Activated B cell treated with CpG ODN at 0.5 μM for 24 hours (primary cell): ENCODE results near the gene RARS2. TPM values are rescaled to one million over a fixed set of nuclear protein-coding genes. Genes with fewer than 3 reads are reported as not detected.
A peak's percentile ranks its signal among the peaks of the same experiment; 100 is the strongest.

ENCODE experiments used
- ATAC-seq: fragments of 200-7000 bp; cut with Tn5 transposase; one replicate; pipeline ENCODE4 v1.10.0; 2021; ENCODE audit warnings: low read depth, mild to moderate bottlenecking, moderate library complexity
- CTCF ChIA-PET: fragments of 350-600 bp; sonication (Branson Sonifier 250); formaldehyde crosslinking; loops from one replicate; lab custom pipeline; 2021; ENCODE audit warnings: antibody characterized with exemption; lab: Charles Lee
- POLR2A ChIA-PET: fragments of 350-600 bp; sonication (Branson Sonifier 250); formaldehyde crosslinking; loops from one replicate; lab custom pipeline; 2021; ENCODE audit warnings: antibody characterized with exemption; lab: Charles Lee
- DNase-seq: peaks from one replicate; pipeline ENCODE4 v3.0.0; 2022
- H3K27ac Mint-ChIP-seq: one replicate; pipeline ENCODE4 v1.8.0; 2020; ENCODE audit warnings: mixed read lengths
- H3K27me3 Mint-ChIP-seq: one replicate; pipeline ENCODE4 v1.8.0; 2021; ENCODE audit warnings: mixed read lengths
- H3K36me3 Mint-ChIP-seq: one replicate; pipeline ENCODE4 v1.8.0; 2021; ENCODE audit warnings: low read depth, mixed read lengths
- H3K4me1 Mint-ChIP-seq: one replicate; pipeline ENCODE4 v1.8.0; 2021; ENCODE audit warnings: mixed read lengths
- H3K4me3 Mint-ChIP-seq: one replicate; pipeline ENCODE4 v1.8.0; 2020; ENCODE audit warnings: mild to moderate bottlenecking, mixed read lengths
- H3K9me3 Mint-ChIP-seq: one replicate; pipeline ENCODE4 v1.8.0; 2020; ENCODE audit warnings: mixed read lengths
- intact Hi-C: fragments of 100-400 bp; cut with micrococcal nuclease; formaldehyde crosslinking; loops from one replicate; pipeline ENCODE4 v1.15.1; 2024
- total RNA-seq: library from RNA; stranded (reverse); gene quantifications from 2 replicates; pipeline ENCODE4 v1.2.3, GENCODE V29; 2022
- TF ChIP-seq, protein P1 (sequence below): fragments of 200-600 bp; IDR thresholded peaks from one replicate; pipeline ENCODE4 v1.8.0; 2022; ENCODE audit warnings: antibody characterized with exemption, mild to moderate bottlenecking

Gene RARS2, protein sequence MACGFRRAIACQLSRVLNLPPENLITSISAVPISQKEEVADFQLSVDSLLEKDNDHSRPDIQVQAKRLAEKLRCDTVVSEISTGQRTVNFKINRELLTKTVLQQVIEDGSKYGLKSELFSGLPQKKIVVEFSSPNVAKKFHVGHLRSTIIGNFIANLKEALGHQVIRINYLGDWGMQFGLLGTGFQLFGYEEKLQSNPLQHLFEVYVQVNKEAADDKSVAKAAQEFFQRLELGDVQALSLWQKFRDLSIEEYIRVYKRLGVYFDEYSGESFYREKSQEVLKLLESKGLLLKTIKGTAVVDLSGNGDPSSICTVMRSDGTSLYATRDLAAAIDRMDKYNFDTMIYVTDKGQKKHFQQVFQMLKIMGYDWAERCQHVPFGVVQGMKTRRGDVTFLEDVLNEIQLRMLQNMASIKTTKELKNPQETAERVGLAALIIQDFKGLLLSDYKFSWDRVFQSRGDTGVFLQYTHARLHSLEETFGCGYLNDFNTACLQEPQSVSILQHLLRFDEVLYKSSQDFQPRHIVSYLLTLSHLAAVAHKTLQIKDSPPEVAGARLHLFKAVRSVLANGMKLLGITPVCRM
- 24.8 and 27.0 TPM in 2 replicates for total RNA-seq

- TF ChIP-seq, protein P1, sequence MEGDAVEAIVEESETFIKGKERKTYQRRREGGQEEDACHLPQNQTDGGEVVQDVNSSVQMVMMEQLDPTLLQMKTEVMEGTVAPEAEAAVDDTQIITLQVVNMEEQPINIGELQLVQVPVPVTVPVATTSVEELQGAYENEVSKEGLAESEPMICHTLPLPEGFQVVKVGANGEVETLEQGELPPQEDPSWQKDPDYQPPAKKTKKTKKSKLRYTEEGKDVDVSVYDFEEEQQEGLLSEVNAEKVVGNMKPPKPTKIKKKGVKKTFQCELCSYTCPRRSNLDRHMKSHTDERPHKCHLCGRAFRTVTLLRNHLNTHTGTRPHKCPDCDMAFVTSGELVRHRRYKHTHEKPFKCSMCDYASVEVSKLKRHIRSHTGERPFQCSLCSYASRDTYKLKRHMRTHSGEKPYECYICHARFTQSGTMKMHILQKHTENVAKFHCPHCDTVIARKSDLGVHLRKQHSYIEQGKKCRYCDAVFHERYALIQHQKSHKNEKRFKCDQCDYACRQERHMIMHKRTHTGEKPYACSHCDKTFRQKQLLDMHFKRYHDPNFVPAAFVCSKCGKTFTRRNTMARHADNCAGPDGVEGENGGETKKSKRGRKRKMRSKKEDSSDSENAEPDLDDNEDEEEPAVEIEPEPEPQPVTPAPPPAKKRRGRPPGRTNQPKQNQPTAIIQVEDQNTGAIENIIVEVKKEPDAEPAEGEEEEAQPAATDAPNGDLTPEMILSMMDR, result no peak
- H3K4me1 Mint-ChIP-seq, result peaks cover 51% of the 10 kb centered on the region
- DNase-seq (peak; percentile 90), ATAC-seq (peak; percentile 99)
- H3K9me3 Mint-ChIP-seq, result no peaks in the 10 kb centered on the region
- no peaks in the 10 kb centered on the region for H3K27me3 Mint-ChIP-seq
- POLR2A ChIA-PET, result interaction anchor here (0.5 to 1.5 kb wide), 15 partner anchors 10 to 1489 kb away, joined by 3 to 15 read pairs (median 3); partner anchors contain the start of genes AKIRIN2 and CFAP206
- peak within 1 kb of the TSS; percentile 97 for H3K4me3 Mint-ChIP-seq
- peak within 1 kb of the TSS; percentile 88 for H3K27ac Mint-ChIP-seq
- peaks cover 22% of the 10 kb centered on the region for H3K36me3 Mint-ChIP-seq
- CTCF ChIA-PET, result no interaction called here
- intact Hi-C loops, result loop anchor here (1.0 to 10.0 kb wide), 9 partner anchors 112 to 1762 kb away; partner anchors contain the start of genes AKIRIN2, CNR1, SLC35A1 and SMIM8
Measured at GRCh38 chr6:87589693-87590416, at the start of gene RARS2, which contains the start of gene ORC3. Gene RARS2, minus strand, starts transcription at chr6:87589987. Its CDS starts 30 bp downstream, at chr6:87589957. Gene ORC3, plus strand, starts transcription at chr6:87590135. Its CDS starts 34 bp downstream, at chr6:87590169.

GRCh38 chr6:87639373-87639772 lies 49.6 kb upstream of the RARS2 start:
- Mint-ChIP-seq H3K9me3 (no peaks in the 10 kb centered on the region), H3K27ac (no peak overlapping the region), H3K4me3 (no peak overlapping the region), H3K27me3 (no peaks in the 10 kb centered on the region), H3K36me3 (peaks cover 42% of the 10 kb centered on the region), H3K4me1 (no peaks in the 10 kb centered on the region)
- ATAC-seq, result no peak
- no peak for DNase-seq
- intact Hi-C loops, result no loop called here
- ChIA-PET CTCF (no interaction called here), POLR2A (no interaction called here)
- TF ChIP-seq, protein P1, result no peak

GRCh38 chr6:87637106-87637505 lies 47.3 kb upstream of the RARS2 start:
- TF ChIP-seq, protein P1, result no peak
- CTCF ChIA-PET, result no interaction called here
- H3K4me3 Mint-ChIP-seq, result no peak overlapping the region
- H3K4me1 Mint-ChIP-seq, result no peaks in the 10 kb centered on the region
- H3K27me3 Mint-ChIP-seq, result no peaks in the 10 kb centered on the region
- ATAC-seq, result no peak
- POLR2A ChIA-PET, result no interaction called here
- H3K27ac Mint-ChIP-seq, result no peak overlapping the region
- no peaks in the 10 kb centered on the region for H3K9me3 Mint-ChIP-seq
- intact Hi-C loops, result no loop called here
- no peak for DNase-seq
- peaks cover 53% of the 10 kb centered on the region for H3K36me3 Mint-ChIP-seq

- ChIA-PET POLR2A (no interaction called here), CTCF (no interaction called here)
- no peak for DNase-seq
- H3K27me3 Mint-ChIP-seq, result no peaks in the 10 kb centered on the region
- no peaks in the 10 kb centered on the region for H3K9me3 Mint-ChIP-seq
- H3K4me1 Mint-ChIP-seq, result no peaks in the 10 kb centered on the region
- H3K36me3 Mint-ChIP-seq, result peaks cover 53% of the 10 kb centered on the region
- intact Hi-C loops, result no loop called here
- no peak overlapping the region for H3K4me3 Mint-ChIP-seq
- TF ChIP-seq, protein P1, result no peak
- no peak for ATAC-seq
- H3K27ac Mint-ChIP-seq, result no peak overlapping the region
Measured at GRCh38 chr6:87636315-87636714, 46.5 kb upstream of the RARS2 start.

- intact Hi-C loops, result no loop called here
- ChIA-PET POLR2A (no interaction called here), CTCF (no interaction called here)
- H3K36me3 Mint-ChIP-seq, result peaks cover 56% of the 10 kb centered on the region
- DNase-seq (no peak), ATAC-seq (no peak)
- H3K9me3 Mint-ChIP-seq, result no peaks in the 10 kb centered on the region
- no peaks in the 10 kb centered on the region for H3K27me3 Mint-ChIP-seq
- no peak overlapping the region for H3K4me3 Mint-ChIP-seq
- TF ChIP-seq, protein P1, result no peak
- H3K27ac Mint-ChIP-seq, result no peak overlapping the region
- no peaks in the 10 kb centered on the region for H3K4me1 Mint-ChIP-seq
Measured at GRCh38 chr6:87633851-87634250, 44.1 kb upstream of the RARS2 start.
